ENCODE results near the gene GLP1R.

Gene GLP1R

GRCh38 chr6:39080246-39080875 lies 31.8 kb downstream of the GLP1R start:
- no peak for TF ChIP-seq CTCF (IDR thresholded peaks at IDR 0.05; ENCODE audit: low read depth, low read length)
- no peak overlapping the region for H3K4me3 ChIP-seq (ENCODE audit: low read depth, low read length)

GRCh38 chr6:39082310-39082709 lies 33.7 kb downstream of the GLP1R start:
- H3K4me3 ChIP-seq (ENCODE audit: low read depth, low read length), result no peak overlapping the region
- TF ChIP-seq CTCF (IDR thresholded peaks at IDR 0.05; ENCODE audit: low read depth, low read length), result no peak

- no peak overlapping the region for H3K4me3 ChIP-seq (ENCODE audit: low read depth, low read length)
- no peak for TF ChIP-seq CTCF (IDR thresholded peaks at IDR 0.05; ENCODE audit: low read depth, low read length)
Observed at GRCh38 chr6:39083231-39083634, 34.7 kb downstream of the GLP1R start.

- H3K4me3 ChIP-seq (ENCODE audit: low read depth, low read length), result no peak overlapping the region
- no peak for TF ChIP-seq CTCF (IDR thresholded peaks at IDR 0.05; ENCODE audit: low read depth, low read length)
Observed at GRCh38 chr6:39084506-39084905, 35.9 kb downstream of the GLP1R start.

- TF ChIP-seq CTCF (IDR thresholded peaks at IDR 0.05; ENCODE audit: low read depth, low read length), result no peak
- H3K4me3 ChIP-seq (ENCODE audit: low read depth, low read length), result no peak overlapping the region
Observed at GRCh38 chr6:39085129-39085797, 36.7 kb downstream of the GLP1R start.

- H3K4me3 ChIP-seq (ENCODE audit: low read depth, low read length), result no peak overlapping the region
- no peak for TF ChIP-seq CTCF (IDR thresholded peaks at IDR 0.05; ENCODE audit: low read depth, low read length)
Observed at GRCh38 chr6:39086294-39086693, 37.7 kb downstream of the GLP1R start.

- no peak overlapping the region for H3K4me3 ChIP-seq (ENCODE audit: low read depth, low read length)
- TF ChIP-seq CTCF (IDR thresholded peaks at IDR 0.05; ENCODE audit: low read depth, low read length), result no peak
Observed at GRCh38 chr6:39086711-39087110, 38.1 kb downstream of the GLP1R start.

Measured in WI38 (cell line).